Measurements from ENCODE around the gene TPBGL.
"Not testable (repeated sequence)": the region's sequence is repeated elsewhere in the genome, so short reads cannot be mapped to it uniquely, and the experiment has no call there.

The TPBGL gene

DNA sequence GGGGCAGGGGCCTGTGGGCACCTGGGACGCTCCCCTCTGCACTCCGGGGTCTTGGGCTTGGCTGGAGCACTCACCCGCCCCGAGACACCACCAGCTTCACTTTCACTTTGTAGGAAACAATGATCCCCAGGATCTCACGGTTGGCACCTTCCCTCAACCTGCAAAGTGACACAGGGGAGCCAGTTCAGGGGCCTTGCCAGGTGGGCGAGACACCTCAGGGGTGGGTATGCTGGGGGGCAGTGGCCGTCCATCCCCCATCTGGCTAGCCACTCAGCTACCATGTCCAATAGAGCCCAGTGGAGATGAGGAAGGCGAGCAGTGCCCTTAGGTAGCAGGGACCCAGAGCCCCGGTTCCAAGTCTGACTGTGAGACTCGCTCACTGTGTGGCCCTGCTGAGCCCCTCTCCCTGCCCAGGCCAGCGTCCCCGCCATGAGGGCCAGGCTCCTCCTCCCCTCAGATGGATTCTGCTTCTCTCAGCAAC, 32.3 kb downstream of the TPBGL start:
- DNase-seq (ENCODE audit: low read depth, low spot score) = no peak

DNA sequence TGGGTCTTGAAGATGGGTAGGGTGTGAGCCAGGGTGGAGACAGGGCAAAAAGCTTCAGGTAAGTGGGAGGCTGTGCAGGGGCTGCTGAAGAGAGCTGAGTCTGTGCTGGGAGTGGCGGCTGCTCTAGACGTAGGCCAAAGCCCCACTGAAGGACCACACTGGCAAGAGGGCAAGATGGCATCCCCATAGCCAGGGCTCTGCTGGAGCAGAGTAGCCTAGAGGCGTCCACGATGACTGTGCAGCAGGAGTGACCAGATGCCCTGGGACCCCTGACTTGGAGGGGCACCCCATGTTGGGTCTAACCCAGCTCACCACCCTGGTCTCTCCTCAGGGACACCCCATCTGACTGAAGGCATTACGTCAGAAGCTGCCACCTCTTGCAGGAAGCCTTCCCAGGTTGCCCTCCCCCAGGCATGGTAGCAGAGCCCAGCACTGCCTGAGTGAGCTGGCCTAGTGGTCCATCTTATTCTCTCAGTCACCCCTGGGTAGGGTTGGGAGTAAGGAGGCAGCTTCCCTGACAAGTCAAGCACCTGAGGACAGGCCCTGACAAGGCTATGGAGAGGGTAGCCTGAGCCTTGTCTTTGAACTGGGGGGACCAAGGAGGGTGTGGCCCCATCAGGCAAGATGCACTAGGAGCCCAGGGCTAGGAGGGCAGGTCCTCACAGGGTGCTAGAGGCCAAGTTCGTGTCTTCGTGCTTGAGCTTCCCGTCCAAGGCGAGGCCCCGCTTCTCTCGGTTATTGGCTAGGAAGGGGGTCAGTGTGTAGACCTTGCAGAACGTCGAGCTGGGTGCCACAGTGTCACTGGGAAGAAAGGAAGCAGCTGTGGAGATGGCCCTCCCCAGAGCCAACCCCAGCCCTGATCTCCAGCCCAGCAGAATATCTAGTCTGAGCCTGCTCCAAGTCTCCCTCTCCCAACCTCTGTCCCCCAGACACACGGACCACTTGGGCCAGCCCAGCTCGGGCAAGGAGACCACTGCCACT, 33.1 kb downstream of the TPBGL start:
- no peak for DNase-seq (ENCODE audit: low read depth, low spot score)

DNA sequence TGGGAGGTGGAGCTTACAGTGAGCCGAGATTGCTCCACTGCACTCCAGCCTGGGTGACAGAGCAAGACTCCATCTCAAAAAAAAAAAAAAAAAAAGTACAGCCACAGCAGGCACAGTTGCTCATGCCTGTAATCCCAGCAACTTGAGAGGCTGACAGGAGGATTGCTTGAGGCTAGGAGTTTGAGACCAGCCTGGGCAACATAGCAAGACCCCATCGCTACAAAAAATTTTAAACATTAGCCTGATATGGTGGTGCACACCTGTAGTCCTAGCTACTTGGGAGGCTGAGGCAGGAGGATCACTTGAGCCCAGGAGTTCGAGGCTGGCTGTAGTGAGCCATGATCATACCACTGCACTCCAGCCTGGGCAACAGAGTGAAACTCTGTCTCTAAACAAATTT, 34.1 kb downstream of the TPBGL start:
- not testable (repeated sequence) for DNase-seq (ENCODE audit: low read depth, low spot score)

DNA sequence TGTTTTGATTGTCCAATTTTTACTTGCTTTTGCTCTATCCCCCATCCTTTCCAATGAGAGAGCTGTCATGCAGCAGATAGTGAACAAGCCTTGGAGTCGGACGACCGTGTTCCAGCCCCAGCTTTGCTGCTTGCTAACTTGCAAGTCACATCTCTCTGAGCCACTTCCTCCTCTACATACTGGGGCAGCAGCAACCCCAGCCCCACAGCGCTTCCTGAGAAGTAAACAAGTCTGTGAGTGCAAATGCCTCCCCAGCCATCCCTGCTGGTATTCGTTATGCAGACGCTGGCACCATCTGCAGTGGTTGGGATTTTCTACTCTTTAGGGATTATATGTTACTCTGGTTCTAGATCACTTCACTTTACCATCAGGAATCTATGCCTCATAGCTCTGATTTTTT, 35.0 kb downstream of the TPBGL start:
- no peak for DNase-seq (ENCODE audit: low read depth, low spot score)

DNA sequence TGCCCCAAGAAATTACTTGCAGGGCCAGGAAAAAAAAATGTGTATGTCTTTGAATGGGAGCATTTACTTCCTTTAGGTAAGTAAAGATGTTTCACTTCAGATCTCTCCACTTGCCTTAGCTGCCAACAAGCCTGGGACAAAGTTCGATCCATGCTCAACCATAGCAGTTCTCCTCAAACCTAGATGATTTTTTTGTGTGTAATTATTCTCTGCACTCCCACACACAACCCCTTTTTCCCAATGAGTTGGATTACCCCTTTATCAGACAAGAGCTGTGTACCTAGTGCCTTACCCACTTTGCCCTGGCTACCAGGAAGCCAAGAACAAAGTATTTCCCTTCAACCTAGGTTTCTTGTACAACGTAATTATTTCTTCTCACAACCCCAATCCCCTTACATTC, 35.6 kb downstream of the TPBGL start:
- no peak for DNase-seq (ENCODE audit: low read depth, low spot score)

DNA sequence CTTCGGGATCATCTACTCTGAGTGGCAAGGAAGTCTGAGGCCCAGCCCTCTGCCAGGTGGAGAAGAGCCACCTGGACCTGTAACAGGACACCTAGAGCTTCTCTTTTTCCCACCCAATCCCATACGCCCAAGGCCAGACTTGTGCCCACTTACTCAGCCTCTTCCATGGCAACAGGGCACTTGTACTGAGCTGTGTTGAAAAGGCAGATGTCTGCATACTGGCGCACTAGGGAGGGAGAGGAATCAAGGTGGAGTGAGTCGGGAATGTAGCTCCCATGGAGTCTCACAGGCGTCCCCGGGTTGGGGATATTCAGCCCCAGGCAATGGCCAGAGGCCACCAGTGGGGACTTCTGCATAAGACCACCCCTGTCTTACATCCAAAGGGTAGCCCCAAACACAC, 36.1 kb downstream of the TPBGL start:
- no peak for DNase-seq (ENCODE audit: low read depth, low spot score)

DNA sequence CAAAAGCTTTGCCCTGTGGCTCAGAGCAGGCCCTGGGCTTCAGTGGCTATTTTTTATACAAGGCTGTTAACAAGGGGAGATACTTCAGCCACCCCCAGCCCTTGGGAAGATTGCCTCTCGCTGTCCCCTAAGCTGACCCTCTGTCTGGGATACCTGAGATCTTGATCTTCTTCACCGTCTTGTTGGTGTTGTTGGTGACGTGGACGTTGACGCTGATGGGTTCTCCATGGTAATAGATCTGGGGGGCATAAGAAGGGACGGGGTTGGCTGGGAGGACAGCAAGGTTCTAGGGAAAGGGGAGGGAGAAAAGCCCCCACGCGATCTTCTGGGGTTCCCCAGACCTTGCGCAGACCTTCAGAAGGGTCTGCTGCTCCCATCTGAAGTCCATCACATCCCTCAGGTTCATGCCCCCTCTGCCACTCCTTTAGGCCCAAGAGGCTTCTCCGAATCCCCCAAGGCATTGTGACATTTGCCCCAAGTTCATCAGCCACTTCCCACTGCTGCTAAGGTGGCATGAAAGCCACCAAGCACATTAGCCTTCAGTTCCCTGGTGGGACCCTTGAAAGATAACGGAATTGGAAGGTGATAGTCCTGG, 36.7 kb downstream of the TPBGL start:
- no peak for DNase-seq (ENCODE audit: low read depth, low spot score)

DNA sequence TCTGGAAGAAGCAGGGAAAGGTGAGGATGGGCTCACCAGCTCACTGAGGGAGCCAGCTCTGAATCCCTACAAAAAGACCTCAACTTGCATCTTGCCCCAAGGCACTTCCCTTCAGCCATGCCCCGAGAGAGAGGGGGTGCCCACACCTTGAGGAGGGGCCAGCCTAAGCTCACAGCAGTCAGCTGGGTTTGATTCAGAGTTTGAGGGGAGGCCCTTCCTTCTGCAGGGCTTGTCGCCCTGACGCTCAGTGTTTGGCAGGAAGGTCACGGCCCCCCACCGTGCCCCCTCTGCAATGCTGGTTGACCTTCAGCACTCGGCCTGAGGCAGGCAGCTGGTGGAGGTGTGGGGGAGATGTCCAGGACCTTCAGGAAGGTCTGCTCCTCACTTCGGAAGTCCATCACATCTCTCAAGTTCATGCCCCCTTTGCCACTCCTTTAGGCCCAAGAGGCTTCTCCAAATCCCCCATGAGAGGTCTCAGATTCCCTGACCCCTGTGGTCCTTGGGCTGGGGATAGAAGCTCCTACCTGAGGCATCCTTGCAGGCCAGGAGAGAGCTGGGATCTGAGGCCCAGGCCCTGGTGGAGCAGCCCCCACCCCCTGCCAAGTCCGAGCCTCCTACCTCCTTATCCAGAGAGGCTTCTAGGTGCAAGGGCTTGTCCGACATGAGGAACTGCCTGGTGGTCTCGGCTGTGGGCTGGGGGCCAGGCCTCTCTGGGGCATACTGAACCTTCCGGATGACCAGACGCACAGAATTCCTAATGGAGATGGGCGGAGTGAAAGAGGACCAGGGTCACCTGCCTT, 37.6 kb downstream of the TPBGL start:
- DNase-seq (ENCODE audit: low read depth, low spot score) = no peak

DNA sequence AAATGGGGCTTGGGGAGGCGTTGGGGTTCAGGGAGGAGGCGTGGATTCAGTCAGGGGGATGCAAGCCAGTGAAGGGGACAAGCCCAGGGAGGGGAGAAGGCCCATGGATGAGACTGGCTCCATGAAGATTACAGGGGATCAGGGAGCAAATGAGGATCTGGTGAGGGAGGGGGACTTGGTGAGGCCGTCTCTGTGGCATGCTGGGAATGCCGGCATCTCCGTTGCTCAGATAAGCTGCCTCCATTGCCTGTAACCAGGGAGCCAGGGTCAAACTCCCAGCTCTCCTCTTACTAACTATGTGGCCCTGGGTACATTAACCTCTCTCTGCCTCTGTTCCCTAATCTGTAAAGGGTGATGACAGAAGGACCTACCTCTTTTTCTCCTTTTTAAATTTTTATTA, 38.7 kb downstream of the TPBGL start:
- DNase-seq (ENCODE audit: low read depth, low spot score) = peak; percentile 20

DNA sequence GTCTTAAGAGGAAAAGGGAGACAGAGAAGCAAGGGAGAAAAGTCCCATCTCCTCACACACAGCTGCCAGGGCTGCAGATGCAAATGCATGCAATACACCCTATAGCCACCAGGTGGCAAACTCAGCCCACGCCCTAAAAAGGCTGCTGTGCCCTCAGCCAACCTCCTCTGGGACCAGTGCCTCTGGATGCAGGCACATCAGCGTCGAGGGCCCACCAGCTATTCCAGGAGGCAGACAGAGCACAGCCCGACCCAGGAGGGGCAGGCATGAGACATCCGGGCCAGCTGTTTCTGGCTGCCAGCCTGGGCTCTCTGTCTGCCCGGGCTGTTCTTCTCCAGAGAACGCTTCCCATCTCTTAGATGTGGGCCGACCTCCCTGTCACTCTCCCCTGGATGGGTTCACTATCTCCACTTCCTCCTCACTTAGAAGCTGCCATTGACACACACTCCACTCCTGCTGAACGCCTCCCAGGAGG, 39.7 kb downstream of the TPBGL start:
- peak; percentile 86 for DNase-seq (ENCODE audit: low read depth, low spot score)

DNA sequence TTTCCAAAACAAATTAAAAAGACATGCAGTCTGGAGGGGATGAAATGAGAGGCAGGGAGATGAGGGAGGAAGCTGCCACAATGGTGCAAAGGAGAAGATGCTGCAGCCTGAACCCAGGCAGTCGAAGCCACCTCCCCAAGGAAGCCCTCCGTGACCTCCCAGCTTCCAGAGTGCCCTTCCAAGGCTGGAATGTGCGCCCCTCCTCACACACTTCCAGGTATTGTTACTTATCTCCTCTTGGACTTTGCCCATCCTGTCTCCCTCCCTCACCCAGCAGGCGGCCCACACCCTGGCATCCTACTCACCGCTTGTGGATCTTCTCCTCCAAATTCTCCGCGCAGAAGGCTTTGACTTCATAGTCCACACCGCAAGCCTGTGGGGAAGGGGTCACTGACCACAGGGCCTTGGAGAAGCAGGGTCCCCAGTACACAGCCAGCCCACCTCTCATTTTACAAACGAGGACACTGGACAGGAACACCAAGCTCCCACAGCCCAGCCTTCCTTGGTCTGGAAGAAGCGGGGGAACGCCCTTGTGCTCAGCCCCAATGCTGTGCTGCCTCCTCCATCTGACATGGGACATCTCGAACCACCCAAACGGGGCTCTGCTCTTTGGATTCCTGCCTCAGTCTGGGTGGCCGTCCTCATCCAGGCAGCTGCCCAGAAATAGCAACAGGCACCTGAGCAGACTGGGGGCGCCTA, 40.3 kb downstream of the TPBGL start:
- DNase-seq (ENCODE audit: low read depth, low spot score) = no peak

DNA sequence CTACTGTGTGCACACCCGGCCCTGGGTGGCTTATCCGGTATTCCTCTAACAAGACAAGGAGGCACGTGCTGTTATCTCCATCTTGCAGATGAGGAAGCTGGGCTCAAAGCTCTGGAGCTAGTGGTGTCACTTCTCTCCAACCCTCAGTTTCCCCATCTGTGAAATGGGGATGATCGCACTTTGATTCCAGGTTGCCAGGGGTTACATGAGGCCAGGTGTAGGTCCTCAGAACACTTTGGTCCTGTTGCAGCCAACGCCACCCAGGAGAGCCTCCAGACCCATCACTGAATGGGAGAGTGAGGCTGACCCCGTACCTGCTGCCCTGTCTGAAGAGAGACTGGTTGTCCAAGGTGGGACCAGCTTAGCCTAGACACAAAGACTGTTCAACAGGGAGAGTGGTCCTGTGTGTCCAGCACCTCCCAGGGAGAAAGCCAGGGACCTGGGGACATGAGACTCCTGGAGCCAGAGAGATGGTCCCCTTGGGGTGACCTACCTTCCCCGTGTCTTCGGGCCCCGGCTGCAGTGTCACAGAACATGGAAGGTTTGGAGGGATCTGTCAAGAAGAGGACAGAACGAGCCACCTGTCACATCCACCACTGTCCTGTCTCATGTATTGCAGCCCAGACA, 41.0 kb downstream of the TPBGL start:
- no peak for DNase-seq (ENCODE audit: low read depth, low spot score)

DNA sequence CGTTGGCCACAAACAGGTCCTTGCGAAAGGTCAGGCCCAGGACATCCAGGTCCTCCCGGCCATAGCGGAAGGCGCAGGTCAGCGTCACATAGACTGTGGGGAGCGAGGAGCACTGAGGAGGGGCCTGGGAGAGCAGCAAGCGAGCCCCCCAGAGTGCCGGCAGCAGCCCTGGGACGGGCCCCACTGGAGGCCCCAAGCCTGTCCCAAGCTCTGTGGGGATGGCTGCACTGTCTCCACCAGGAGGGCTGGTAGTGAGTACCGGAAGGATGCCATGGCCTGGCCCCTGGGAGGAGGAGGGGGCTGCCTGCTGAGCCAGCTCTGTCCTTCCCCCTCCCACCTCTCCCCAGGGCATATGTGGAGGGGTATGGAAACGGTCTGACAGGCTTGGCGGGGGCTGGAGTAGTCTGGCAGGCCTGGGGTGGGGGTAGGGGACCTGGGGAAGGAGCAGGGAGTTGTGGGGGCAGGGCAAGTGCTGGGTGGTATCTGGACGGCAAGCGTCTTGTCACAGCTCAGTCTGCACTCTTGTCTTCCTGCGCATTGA, 42.9 kb downstream of the TPBGL start:
- DNase-seq (ENCODE audit: low read depth, low spot score) = no peak

DNA sequence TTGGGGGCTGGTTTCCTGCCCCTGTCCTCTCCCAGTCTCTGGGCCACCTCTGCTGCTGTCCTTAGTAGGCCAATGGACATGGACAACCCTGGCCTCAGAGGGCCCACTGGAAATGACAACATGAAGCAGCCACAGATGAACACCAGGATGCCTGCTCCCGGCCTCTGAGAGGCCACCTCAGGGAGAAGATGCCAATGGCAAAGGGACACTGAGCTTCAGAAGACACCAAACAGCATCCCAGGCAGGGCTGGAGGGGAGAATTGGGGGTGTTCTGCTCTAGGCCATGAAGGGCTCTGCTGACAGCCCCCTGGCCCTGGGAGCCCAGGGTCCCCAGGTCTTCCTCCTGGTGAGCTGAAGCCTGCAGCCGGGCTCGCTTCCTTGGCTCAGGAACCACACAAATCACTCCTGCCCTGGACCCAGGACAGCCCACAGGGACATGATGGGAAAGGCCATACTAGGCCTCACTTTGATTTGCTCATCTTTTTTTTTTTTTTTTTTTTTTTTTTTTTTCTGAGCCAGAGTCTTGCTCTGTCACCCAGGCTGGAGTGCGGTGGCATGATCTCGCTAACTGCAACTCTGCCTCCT, 45.3 kb downstream of the TPBGL start:
- DNase-seq (ENCODE audit: low read depth, low spot score) = no peak

DNA sequence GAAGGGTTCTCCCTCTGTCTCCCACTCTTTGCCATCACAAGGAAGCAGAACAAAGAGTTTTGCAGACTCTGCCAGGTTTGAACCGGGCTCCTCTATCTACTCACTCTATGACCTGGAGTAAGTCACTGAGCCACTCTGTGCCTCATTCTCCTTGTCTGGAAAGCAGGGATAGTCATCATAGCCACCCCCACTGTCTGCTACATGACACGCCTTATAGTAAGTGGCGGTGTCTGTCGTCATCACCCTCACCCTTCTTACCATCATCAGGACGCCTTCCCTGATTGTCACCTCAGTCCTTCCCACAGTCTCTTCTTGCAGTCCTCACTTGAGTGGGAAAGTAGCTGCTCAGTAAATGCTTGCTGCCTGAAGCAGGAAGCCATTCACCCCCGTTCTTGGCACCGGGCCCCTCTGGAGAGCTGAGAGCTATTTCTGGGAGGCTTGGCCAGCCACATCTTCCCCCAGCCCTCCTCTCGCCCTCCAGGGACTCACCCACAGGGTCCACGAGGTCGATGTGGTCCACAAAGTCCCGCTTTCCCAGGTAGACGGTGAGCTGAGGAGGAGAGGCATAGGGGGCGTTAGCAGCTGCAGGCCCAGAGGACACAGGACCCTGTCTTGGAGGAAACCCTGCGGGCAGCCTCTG, 46.4 kb downstream of the TPBGL start:
- no peak for DNase-seq (ENCODE audit: low read depth, low spot score)

DNA sequence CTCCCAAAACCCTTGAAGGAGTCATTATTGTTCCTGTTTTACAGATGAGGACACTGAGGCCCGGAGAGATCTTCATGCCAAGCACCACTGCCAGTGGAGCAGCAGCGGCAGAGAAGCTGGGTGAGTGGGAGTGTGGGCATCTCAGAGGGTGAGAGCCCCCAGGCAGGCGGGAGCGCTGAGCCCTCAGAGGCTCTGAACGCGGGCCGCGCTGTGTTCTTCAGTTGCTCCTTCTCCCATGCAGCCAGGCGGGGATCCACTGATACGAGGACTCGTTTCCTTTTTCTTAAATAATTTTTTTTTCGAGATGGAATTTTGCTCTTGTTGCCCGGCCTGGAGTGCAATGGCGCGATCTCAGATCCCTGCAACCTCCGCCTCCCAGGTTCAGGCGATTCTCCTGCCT, 47.0 kb downstream of the TPBGL start:
- no peak for DNase-seq (ENCODE audit: low read depth, low spot score)

DNA sequence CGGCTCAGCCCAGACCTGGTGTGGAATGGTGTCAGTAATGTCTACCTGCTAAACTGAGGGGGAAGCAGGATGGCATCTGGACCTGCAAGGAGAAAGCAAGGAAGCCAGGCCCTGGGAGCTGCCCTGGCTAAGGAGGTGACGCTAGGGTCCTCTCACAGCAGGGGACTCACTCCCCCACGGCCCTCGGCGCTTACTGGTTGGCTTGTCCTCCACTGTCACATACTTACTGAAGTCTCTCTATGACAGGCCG, 48.9 kb downstream of the TPBGL start:
- DNase-seq (ENCODE audit: low read depth, low spot score) = no peak

DNA sequence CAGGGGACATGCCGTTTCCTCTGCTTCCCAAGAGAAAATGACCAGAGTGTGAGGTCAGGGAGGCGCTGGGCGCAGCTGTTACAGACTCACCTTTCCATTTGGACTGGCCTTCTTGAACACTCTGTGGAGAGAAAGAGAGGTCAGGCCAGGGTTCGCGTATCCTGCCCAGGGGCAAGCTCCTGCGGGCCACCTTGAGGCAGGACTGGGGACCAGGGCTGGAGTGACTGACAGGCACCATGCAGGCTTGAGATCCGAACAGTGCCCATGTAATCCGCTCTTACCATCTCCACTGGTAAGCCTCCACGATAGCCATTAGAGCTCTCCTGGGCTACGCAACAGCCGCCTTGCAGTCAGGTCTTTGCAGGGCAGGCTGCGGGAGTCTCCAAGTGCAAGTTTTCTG, 49.3 kb downstream of the TPBGL start:
- DNase-seq (ENCODE audit: low read depth, low spot score) = no peak

DNA sequence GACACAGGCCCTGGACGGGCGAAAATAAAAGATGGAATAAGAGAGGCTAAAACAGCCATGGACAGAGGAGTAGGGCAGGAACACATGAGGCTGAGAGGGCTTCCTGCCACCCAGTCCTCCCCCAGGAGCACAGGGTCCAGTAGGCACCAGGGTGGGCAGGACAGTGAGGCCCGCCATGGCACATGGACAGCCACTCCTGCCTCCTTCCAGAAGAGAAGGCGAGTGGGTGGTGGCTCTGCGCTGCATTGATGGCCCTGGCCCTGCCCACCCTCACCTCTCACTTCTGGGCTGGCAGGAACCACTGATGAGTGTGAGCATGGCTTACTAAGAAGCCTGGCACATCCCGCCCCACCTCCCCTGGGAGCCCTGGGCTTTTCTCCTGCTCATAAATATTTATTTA, 51.2 kb downstream of the TPBGL start:
- DNase-seq (ENCODE audit: low read depth, low spot score) = no peak

DNA sequence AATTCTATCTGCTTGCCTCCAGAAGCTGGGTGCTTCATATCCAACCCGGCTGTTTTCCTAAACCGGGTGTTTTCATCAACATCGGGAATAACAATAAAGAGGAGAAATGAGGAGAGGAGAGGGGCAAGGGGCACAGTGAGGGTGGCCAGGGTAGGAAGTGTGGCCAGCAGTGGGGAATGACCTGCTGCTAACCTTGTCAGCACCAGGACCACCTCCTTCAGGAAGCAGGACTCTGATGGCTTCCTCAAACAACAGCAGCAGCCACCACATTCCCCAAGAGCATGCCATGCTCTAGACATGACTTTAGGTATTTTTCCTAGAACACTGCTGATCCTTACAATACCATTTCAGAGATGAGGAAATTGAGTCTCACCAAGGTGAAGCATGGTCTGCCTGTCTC, 52.4 kb downstream of the TPBGL start:
- no peak for DNase-seq (ENCODE audit: low read depth, low spot score)

All from astrocyte of the hippocampus (primary cell).